H9 (cell line): Measurements from ENCODE around the gene NPB. TPM values are rescaled to one million over a fixed set of nuclear protein-coding genes. Genes with fewer than 3 reads are reported as not detected.

Experiments used
- DNase-seq: peaks from one replicate; pipeline ENCODE4 v3.0.0-alpha.2; 2017
- H2AFZ ChIP-seq: one replicate; pipeline ENCODE4 v1.6.1; 2013; ENCODE audit warnings: mild to moderate bottlenecking, low read length, control low read depth, moderate library complexity
- H2AK5ac ChIP-seq: 2 replicates; pipeline ENCODE4 v1.6.1; 2013; ENCODE audit warnings: low read length, control low read depth, mixed read lengths; ENCODE audit not compliant: insufficient read length
- H2BK120ac ChIP-seq: one replicate; pipeline ENCODE4 v1.6.1; 2013; ENCODE audit warnings: low read depth, mild to moderate bottlenecking, low read length, control low read depth, inconsistent platforms; ENCODE audit not compliant: poor library complexity, severe bottlenecking
- H2BK12ac ChIP-seq: 2 replicates; pipeline ENCODE4 v1.6.1; 2013; ENCODE audit warnings: low read length, control low read depth, mixed read lengths, low read depth; ENCODE audit not compliant: insufficient read length
- H2BK15ac ChIP-seq: 2 replicates; pipeline ENCODE4 v1.6.1; 2013; ENCODE audit warnings: low read depth, low read length, control low read depth
- H2BK20ac ChIP-seq: one replicate; pipeline ENCODE4 v1.6.1; 2013; ENCODE audit warnings: low read depth, mild to moderate bottlenecking, low read length, control low read depth, inconsistent platforms; ENCODE audit not compliant: poor library complexity, severe bottlenecking
- H2BK5ac ChIP-seq: 2 replicates; pipeline ENCODE4 v1.6.1; 2013; ENCODE audit warnings: low read length, control low read depth, mixed read lengths; ENCODE audit not compliant: insufficient read length
- H3K14ac ChIP-seq: 2 replicates; pipeline ENCODE4 v1.6.1; 2013; ENCODE audit warnings: low read length, control low read depth; ENCODE audit not compliant: insufficient read depth
- H3K18ac ChIP-seq: 2 replicates; pipeline ENCODE4 v1.6.1; 2013; ENCODE audit warnings: low read depth, mild to moderate bottlenecking, mixed read lengths, low read length, control low read depth; ENCODE audit not compliant: insufficient read length
- H3K23ac ChIP-seq: 2 replicates; pipeline ENCODE4 v1.6.1; 2013; ENCODE audit warnings: low read length, control low read depth, mixed read lengths, low read depth; ENCODE audit not compliant: insufficient read length
- H3K23me2 ChIP-seq: 2 replicates; pipeline ENCODE4 v1.6.1; 2013; ENCODE audit warnings: low read depth, mild to moderate bottlenecking, mixed read lengths, low read length, control low read depth; ENCODE audit not compliant: insufficient read length, poor library complexity, severe bottlenecking
- H3K27ac ChIP-seq: 2 replicates; pipeline ENCODE4 v1.5.1; 2013; ENCODE audit warnings: low read length, control low read depth, mixed read lengths, low read depth; ENCODE audit not compliant: insufficient read length
- H3K27me3 ChIP-seq: 2 replicates; pipeline ENCODE4 v1.6.1; 2013; ENCODE audit warnings: low read length, control low read depth, inconsistent platforms; ENCODE audit not compliant: insufficient read depth
- H3K4ac ChIP-seq: 2 replicates; pipeline ENCODE4 v1.6.1; 2013; ENCODE audit warnings: low read depth, mild to moderate bottlenecking, control low read depth, inconsistent platforms, low read length, moderate library complexity
- H3K4me1 ChIP-seq: 2 replicates; pipeline ENCODE4 v1.6.1; 2013; ENCODE audit warnings: low read length, control low read depth, inconsistent platforms; ENCODE audit not compliant: insufficient read depth
- H3K4me2 ChIP-seq: 2 replicates; pipeline ENCODE4 v1.6.1; 2013; ENCODE audit warnings: low read length, control low read depth, mixed read lengths; ENCODE audit not compliant: insufficient read length, insufficient read depth
- H3K56ac ChIP-seq: 2 replicates; pipeline ENCODE4 v1.6.1; 2013; ENCODE audit warnings: low read depth, mild to moderate bottlenecking, mixed read lengths, low read length, control low read depth; ENCODE audit not compliant: insufficient read length
- H3K79me1 ChIP-seq: 2 replicates; pipeline ENCODE4 v1.6.1; 2013; ENCODE audit warnings: low read depth, mild to moderate bottlenecking, moderate library complexity, low read length, control low read depth, inconsistent platforms; ENCODE audit not compliant: insufficient read depth, poor library complexity, severe bottlenecking
- H3K79me2 ChIP-seq: 2 replicates; pipeline ENCODE4 v1.6.1; 2013; ENCODE audit warnings: low read length, control low read depth, inconsistent platforms; ENCODE audit not compliant: insufficient read depth
- H3K9ac ChIP-seq: 2 replicates; pipeline ENCODE4 v1.6.1; 2013; ENCODE audit warnings: low read length, control low read depth, mixed read lengths; ENCODE audit not compliant: insufficient read length; ENCODE audit errors: extremely low read depth
- H3K9me3 ChIP-seq: one replicate; pipeline ENCODE4 v1.6.1; 2013; ENCODE audit warnings: low read depth, low read length, inconsistent platforms; ENCODE audit not compliant: control insufficient read depth
- H3T11ph ChIP-seq: one replicate; pipeline ENCODE4 v1.6.1; 2013; ENCODE audit warnings: mild to moderate bottlenecking, low read length, control low read depth, inconsistent platforms
- H4K20me1 ChIP-seq: one replicate; pipeline ENCODE4 v1.6.1; 2013; ENCODE audit not compliant: control insufficient read depth, insufficient read length, insufficient read depth
- H4K5ac ChIP-seq: 2 replicates; pipeline ENCODE4 v1.6.1; 2013; ENCODE audit warnings: low read depth, mild to moderate bottlenecking, mixed read lengths, low read length, control low read depth; ENCODE audit not compliant: insufficient read length
- H4K8ac ChIP-seq: replicated peaks from 2 replicates; pipeline ENCODE4 v1.6.1; 2013; ENCODE audit warnings: low read length, control low read depth, mixed read lengths, low read depth; ENCODE audit not compliant: insufficient read length
- H4K91ac ChIP-seq: 2 replicates; pipeline ENCODE4 v1.6.1; 2013; ENCODE audit warnings: low read depth, mild to moderate bottlenecking, moderate library complexity, mixed read lengths, low read length, control low read depth; ENCODE audit not compliant: insufficient read length
- H3K27ac Mint-ChIP-seq, 3 experiments: 2 replicates in 2 of 3; 3 replicates in 1 of 3; pipeline ENCODE4 v1.8.0; 2020 to 2021; ENCODE audit warnings: mixed read lengths in 3 of 3, mild to moderate bottlenecking in 1 of 3, moderate library complexity in 1 of 3
- H3K27me3 Mint-ChIP-seq: 2 replicates; pipeline ENCODE4 v1.8.0; 2021; ENCODE audit warnings: low read depth, mild to moderate bottlenecking, moderate library complexity, mixed read lengths
- H3K36me3 Mint-ChIP-seq, 3 experiments: 2 replicates in 2 of 3; 3 replicates in 1 of 3; pipeline ENCODE4 v1.8.0; 2020 to 2021; ENCODE audit warnings: low read depth in 3 of 3, mixed read lengths in 3 of 3; ENCODE audit not compliant: insufficient read depth in 1 of 3
- H3K4me1 Mint-ChIP-seq, 2 experiments: 2 replicates each; pipeline ENCODE4 v1.8.0; 2020; ENCODE audit warnings: mixed read lengths in 2 of 2
- H3K4me3 Mint-ChIP-seq, 2 experiments: 2 replicates in 1 of 2; 3 replicates in 1 of 2; pipeline ENCODE4 v1.8.0; 2020 to 2021; ENCODE audit warnings: mild to moderate bottlenecking in 2 of 2, mixed read lengths in 2 of 2, moderate library complexity in 1 of 2
- H3K9me3 Mint-ChIP-seq, 2 experiments: 2 replicates in 1 of 2; 3 replicates in 1 of 2; pipeline ENCODE4 v1.8.0; 2020; ENCODE audit warnings: mild to moderate bottlenecking in 2 of 2, mixed read lengths in 2 of 2, moderate library complexity in 1 of 2
- WGBS: extraction: QIAGEN DNeasy Blood & Tissue Kit; methylation state at CpG from one replicate; pipeline ENCODE4 v1.1.7; 2013; ENCODE audit warnings: missing lambda C conversion rate, low lambda C conversion rate, mixed read lengths; ENCODE audit not compliant: insufficient read length; ENCODE audit errors: extremely low coverage; 5-methylcytosine and 5-hydroxymethylcytosine counted together
- total RNA-seq: library from RNA; stranded (reverse); gene quantifications from 2 replicates; pipeline ENCODE4 v1.2.1, GENCODE V29; 2021
- TF ChIP-seq, protein P1 (sequence below): fragments of 200-600 bp; sonication (generic); conservative IDR thresholded peaks from 3 replicates; pipeline ENCODE4 v1.8.0; 2021; ENCODE audit warnings: antibody characterized with exemption, mild to moderate bottlenecking

Gene NPB
- total RNA-seq, 1 experiment from 2014 or later: 2.1 TPM

DNA sequence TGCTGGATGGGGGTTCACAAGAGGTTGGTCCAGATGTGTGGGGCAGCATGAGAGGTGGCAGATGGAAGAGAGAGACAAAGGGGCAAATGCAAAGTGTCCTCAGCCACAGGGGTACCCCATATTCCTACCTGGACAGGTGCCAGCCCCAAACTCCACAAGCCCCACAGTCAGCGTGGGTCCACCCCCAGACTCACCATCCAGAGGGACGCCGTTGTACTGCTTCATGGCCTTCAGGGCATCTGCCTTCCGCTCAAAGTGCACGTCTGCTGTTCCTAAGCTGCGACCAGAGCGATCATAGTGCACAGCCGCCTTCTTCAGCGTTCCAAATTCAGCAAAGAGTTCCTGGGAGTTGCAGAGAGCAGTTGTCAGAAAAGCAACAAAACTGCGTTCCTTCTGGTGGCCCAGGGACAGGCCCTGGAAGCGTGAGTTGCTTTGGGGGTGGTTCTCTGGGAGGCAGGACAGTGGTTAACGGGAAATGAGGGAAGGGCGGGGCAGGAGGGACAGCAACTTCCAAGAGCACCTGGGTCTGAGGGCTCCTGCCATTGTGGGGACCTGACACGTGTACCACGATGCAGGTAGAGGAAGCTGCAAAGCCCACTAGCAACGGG, 12.9 kb upstream of the NPB start:
- no peaks in the 10 kb centered on the region for H3K4me1 ChIP-seq
- H3K4me1 Mint-ChIP-seq: peaks cover 3 to 16% of the 10 kb centered on the region in 2 experiments; a peak in 3 of 4 replicates
- no peak overlapping the region for H2AK5ac ChIP-seq
- no peak overlapping the region for H2BK12ac ChIP-seq
- H2BK20ac ChIP-seq: no peak overlapping the region
- H3K23ac ChIP-seq: no peak overlapping the region
- TF ChIP-seq, protein P1, sequence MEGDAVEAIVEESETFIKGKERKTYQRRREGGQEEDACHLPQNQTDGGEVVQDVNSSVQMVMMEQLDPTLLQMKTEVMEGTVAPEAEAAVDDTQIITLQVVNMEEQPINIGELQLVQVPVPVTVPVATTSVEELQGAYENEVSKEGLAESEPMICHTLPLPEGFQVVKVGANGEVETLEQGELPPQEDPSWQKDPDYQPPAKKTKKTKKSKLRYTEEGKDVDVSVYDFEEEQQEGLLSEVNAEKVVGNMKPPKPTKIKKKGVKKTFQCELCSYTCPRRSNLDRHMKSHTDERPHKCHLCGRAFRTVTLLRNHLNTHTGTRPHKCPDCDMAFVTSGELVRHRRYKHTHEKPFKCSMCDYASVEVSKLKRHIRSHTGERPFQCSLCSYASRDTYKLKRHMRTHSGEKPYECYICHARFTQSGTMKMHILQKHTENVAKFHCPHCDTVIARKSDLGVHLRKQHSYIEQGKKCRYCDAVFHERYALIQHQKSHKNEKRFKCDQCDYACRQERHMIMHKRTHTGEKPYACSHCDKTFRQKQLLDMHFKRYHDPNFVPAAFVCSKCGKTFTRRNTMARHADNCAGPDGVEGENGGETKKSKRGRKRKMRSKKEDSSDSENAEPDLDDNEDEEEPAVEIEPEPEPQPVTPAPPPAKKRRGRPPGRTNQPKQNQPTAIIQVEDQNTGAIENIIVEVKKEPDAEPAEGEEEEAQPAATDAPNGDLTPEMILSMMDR: no peak
- H3K56ac ChIP-seq: peak overlapping the region; percentile 9
- H3K27ac ChIP-seq: no peak overlapping the region
- 0 out of 2 replicates have a peak, but pooled peaks cover 1% of the 10 kb centered on the region for H3K27me3 Mint-ChIP-seq
- peaks cover 17% of the 10 kb centered on the region; the same call in 1 of the 2 replicates for H3K79me2 ChIP-seq
- no peak overlapping the region for H3K4me2 ChIP-seq
- no peak overlapping the region for H2BK15ac ChIP-seq
- no peaks in the 10 kb centered on the region for H3K9me3 Mint-ChIP-seq
- H4K8ac ChIP-seq: no peak overlapping the region
- H4K5ac ChIP-seq: no peak overlapping the region
- H4K20me1 ChIP-seq: no peaks in the 10 kb centered on the region
- no peak overlapping the region for H3K9ac ChIP-seq
- no peak overlapping the region for H3T11ph ChIP-seq
- DNase-seq: no peak
- peak overlapping the region; percentile 89 to 92 for H3K4me3 Mint-ChIP-seq
- H3K27ac Mint-ChIP-seq: peak overlapping the region in 2 of 3 experiments; percentile 45 to 90; a peak in 3 of 7 replicates
- H2AFZ ChIP-seq: no peak overlapping the region
- peaks cover 7% of the 10 kb centered on the region for H3K23me2 ChIP-seq
- no peaks in the 10 kb centered on the region for H3K9me3 ChIP-seq
- H3K27me3 ChIP-seq: no peaks in the 10 kb centered on the region
- H3K14ac ChIP-seq: no peak overlapping the region
- no CpG with 5 or more reads among the region's 16 CpGs for WGBS
- peaks cover 47 to 71% (median 60%) of the 10 kb centered on the region in 3 experiments for H3K36me3 Mint-ChIP-seq
- no peak overlapping the region for H2BK5ac ChIP-seq
- peaks cover 24% of the 10 kb centered on the region for H3K79me1 ChIP-seq
- no peak overlapping the region for H2BK120ac ChIP-seq
- H3K18ac ChIP-seq: no peak overlapping the region
- H4K91ac ChIP-seq: no peak overlapping the region
- no peak overlapping the region for H3K4ac ChIP-seq
